SW 1271 (cell line): Measurements from ENCODE around the gene ARHGEF40.
"Not testable (repeated sequence)": the region's sequence is repeated elsewhere in the genome, so short reads cannot be mapped to it uniquely, and the experiment has no call there.

Source experiments
- DNase-seq, 2 experiments: peaks; one replicate each; lab custom pipeline; 2025; lab: John Stamatoyannopoulos, UW

ARHGEF40 gene

DNA sequence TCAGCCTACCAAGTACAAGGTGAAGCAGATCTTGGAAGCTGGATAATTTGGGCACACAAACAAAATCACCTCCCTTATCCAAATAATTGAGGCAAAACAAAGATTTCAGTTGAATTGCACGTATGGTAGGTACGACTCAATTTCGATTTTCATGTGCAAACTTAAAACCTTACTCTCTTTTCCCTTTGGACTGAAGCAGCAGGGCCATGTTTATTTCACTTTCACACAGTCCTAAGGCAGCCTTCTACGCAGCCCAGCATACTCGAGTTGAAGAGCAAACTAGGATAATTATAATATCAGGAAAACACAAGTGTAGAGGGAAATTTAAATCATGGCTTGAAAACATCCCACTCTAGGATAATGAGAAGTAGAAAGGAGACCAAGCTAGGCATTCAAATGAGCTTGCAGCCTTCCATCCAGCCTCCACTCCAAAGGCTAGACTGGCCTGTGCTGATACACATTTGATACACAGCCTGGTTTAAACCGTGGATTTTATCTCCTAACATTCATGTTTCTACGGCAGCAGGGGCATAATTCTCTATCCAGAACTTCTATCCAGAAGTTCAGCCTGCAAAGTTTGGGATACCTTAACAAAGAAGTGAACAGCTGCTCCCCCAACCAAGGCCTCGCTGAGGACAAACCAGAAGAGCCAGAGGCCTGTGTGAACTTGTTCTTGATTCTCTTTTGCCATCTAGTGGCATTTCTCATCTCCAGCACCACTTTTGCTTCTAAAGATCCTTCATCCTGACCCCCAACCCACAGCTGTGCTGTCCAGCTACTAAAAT is 30.3 kb upstream of the ARHGEF40 start:
- DNase-seq: peak in 1 of 2 experiments; percentile 58

GRCh38 chr14:21040370-21040925 is 29.7 kb upstream of the ARHGEF40 start:
- DNase-seq: no peak

- DNase-seq: not testable (repeated sequence)
Measured at GRCh38 chr14:21040941-21041340, 29.2 kb upstream of the ARHGEF40 start.

DNA sequence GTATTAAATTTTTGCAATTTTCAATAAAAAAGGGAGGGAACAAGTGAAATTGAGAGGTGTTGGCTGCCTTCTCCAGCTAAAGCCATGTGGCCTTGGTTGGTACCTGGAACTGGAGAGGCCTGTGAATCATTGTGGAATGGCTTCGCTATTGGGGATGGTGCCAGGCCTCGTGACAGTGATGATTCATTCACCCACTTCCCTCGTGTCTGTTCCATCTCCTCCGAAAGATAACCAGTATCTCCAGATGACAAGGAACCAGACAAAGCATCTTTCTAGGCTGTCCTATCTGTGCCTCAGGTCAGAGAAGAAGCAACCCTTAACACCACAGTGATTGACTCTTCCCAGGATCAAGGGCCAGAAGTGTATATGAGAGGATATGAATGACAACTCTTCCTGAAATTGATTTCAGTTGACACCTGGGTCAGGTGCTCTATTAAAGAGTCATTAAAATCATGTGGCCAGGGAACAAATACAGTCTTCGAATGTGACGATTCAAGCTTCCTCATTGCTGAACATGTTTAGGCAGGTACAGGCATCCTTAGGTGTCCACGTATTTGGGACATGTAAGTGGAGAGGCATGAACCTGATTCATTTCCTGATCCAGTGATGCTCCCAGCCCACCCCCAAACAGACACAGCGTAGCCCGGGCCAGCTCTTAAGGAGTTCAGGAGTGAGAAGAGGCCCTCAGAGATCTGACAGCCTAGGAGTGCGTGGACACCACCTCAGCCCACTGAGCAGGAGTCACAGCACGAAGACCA is 28.2 kb upstream of the ARHGEF40 start, which contains the start of gene RNASE7:
RNASE7 (plus strand) TSS at position 687 of the 758 bp plus-strand sequence. CDS start 631 bp downstream, outside the sequence.
- DNase-seq: no peak

- DNase-seq: no peak
Measured at GRCh38 chr14:21042918-21043317, 27.2 kb upstream of the ARHGEF40 start.

DNA sequence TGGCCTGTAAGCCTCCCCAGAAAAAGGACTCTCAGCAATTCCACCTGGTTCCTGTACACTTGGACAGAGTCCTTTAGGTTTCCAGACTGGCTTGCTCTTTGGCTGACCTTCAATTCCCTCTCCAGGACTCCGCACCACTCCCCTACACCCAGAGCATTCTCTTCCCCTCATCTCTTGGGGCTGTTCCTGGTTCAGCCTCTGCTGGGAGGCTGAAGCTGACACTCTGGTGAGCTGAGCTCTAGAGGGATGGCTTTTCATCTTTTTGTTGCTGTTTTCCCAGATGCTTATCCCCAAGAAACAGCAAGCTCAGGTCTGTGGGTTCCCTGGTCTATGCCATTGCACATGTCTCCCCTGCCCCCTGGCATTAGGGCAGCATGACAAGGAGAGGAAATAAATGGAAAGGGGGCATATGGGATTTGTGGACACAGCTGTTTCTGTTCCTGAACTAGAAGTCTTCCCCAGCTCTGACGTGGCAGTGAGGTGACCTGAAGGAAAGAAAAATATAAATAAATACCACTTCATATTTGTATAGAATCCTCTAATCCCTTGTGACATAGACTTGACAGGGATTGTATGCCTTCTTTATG is 26.6 kb upstream of the ARHGEF40 start:
- DNase-seq: no peak

- no peak for DNase-seq
Measured at GRCh38 chr14:21043974-21044618, 26.0 kb upstream of the ARHGEF40 start.

DNA sequence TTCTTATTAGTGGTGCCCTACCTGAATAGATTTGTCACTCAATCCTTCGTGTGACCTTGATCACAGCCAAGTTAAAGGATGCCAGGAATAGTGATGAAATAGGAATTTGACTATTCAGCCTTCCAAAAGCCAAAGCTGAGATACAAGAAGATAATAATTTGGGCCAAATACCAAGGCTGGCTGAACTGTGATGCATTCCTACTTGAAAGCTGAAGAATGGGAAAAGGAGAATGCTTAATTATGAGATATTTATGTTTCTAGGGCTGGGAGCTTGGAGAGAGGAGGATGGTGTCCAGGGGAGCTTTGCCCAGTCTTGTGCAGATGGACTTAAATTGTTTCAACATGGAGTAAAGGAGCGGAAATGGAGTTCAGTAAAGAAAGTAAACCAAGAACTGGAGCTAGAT is 22.7 kb upstream of the ARHGEF40 start:
- no peak for DNase-seq

GRCh38 chr14:21048638-21049037 is 21.5 kb upstream of the ARHGEF40 start:
- no peak for DNase-seq

DNA sequence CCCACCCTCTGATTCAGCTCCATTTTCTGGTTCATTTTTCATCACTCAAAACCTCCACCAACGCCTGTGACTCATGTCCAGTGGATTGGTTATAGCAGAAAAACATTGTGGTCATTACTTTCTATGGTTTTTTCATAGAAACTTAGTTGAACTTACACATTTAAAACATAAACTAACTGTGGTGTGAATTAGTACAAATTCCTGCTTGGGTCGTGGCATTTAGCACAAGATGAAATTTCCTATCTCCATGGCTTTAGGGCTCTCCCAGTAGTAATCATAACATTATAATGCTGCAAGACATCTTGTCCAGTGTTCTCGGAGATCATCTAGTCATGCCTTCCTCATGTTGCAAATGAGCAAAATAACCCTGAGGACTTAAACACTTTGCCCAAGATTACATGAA is 20.8 kb upstream of the ARHGEF40 start:
- no peak for DNase-seq

- no peak for DNase-seq
Measured at GRCh38 chr14:21050597-21050996, 19.5 kb upstream of the ARHGEF40 start.

- no peak for DNase-seq
Measured at GRCh38 chr14:21053184-21054122, 16.7 kb upstream of the ARHGEF40 start.

DNA sequence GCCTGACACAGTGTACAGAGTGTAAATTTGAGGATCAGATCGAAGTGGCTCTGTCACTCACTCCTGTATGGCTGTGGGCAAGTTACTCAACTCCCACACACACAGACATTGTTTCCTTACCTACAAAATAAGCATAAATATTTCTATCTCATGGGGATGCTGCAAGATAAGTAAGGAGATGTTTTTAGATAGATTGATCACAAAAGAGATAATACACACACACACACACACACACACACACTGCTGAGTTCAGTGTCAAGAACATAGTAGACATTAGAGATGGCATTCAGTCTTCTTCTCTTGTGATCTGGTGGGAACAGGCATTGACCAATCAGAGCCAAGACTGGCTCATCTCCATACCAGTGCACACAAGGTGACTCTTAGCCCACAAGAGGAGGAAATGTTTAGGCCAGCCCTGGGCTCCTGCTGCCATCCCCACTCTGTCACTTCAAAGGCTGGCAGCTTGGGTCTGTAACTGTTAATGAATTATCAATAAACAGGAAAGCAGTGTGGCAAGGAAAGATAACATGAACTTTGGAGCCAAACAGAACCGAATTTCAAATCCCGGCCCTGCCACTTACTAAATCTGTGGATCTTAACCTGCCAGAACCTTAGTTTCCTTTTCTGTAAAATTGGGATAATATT is 15.9 kb upstream of the ARHGEF40 start:
- no peak for DNase-seq

GRCh38 chr14:21054768-21055145 is 15.3 kb upstream of the ARHGEF40 start:
- no peak for DNase-seq

DNA sequence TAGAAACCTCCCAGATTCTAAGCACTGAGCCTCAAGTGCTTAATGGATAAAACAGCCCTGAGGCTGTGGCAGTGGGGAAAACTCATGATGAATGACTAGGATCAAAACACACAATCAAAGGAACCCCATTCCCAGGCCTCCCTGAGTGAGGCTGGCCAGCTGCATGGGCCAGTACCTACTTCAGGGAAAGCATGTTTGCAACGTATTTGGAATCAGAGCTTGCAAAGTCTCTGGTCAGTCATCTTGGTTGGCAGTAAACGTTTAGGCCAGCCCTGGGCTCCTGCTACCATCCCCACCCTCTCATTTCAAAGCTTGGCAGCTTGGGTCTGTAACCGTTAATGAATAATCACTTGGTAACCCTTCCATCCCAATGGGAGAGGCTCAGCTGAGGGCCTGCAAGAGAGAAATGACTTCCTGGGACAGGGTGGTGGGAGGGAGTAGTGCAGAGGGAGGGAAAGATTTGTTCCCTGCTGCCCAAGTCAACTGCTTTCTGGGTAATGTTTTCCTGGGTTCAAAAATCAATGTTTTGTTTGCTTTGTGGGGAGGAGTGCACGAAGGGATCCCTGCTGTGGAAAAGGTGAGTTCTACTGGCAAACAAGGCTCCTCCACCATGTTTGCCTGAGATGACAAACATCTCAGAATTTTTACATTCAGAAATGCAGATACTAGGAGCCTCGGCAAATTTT is 14.5 kb upstream of the ARHGEF40 start:
- no peak for DNase-seq

DNA sequence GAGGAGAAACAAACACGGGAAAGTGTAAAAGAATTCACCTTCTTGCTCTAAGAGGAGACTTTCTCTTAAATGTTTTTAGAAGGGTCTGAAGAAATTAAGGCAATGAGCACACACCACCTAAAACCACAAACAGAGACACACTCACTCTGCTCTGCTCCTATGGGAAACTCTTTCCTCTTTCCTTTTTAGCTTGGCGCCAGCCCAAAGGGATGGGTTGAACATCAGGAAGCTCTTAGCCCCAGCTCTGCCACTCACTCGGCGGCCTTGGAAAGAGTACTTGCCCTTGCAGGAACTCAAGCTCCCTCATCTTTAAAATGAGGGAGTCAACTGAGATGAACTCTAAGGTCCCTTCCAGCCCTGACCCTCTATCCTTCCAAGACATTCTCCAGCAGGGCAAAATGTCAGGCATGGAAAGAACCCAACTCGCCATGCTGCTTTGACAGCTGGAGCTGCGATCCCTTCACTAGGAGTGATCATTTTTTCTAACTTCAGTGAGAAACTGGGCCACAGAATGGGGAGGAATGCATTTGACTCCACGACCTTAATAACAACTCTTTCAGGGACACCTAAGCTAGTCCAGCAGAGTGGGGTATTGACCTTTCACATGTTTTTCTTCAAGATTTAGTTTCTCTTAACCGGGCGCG is 13.5 kb upstream of the ARHGEF40 start:
- DNase-seq: no peak

DNA sequence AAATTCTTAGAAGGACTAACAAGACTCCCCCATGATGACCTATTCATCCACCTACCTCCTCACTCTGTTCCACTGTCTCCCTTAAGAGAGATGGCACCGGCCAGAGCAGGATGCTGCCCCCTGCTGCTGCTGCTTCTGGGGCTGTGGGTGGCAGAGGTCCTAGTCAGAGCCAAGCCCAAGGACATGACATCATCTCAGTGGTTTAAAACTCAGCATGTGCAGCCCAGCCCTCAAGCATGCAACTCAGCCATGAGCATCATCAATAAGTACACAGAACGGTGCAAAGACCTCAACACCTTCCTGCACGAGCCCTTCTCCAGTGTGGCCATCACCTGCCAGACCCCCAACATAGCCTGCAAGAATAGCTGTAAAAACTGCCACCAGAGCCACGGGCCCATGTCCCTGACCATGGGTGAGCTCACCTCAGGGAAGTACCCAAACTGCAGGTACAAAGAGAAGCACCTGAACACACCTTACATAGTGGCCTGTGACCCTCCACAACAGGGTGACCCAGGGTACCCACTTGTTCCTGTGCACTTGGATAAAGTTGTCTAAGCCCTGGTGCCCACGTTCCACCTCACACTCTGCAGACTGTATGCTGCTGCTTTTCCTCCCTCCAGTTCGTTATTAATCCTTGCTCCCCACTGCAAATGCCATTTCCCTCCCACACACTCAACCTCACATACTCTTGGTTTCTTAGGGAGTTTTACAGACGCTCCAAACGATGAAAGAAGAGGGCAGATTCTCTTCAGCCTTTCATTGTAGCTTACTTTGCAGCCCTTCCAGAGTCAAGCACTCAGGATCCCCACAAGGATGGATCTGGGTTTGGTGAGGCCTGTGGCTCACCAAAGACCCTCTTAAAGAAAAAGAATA is 12.1 kb upstream of the ARHGEF40 start, which contains the start of gene RNASE8:
RNASE8 (plus strand) TSS at position 20 of the 873 bp plus-strand sequence; CDS start at position 91, 71 bp downstream.
- no peak for DNase-seq

DNA sequence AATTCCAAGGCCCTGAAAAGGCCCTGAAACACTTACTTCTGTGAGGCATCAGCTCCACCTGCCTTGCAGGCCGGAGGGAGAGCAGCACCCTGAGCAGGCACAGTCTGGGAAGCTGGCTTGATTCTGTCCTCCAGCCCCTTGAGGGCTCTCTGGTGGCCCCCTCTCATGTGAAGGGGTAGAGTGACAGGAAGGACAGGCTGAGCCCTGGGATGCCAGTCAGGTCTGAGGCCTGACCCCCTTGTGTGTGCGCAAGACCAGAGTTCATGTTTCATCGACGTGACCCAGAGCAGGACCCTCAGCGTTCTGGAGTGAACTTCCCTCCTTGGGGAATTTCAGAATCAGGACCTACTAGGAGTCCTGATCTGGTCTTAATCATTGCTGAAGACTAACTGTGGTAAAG is 11.2 kb upstream of the ARHGEF40 start:
- no peak for DNase-seq
